Measurements from ENCODE around the gene PRKCH. TPM values are rescaled to one million over a fixed set of nuclear protein-coding genes. Genes with fewer than 3 reads are reported as not detected.

The PRKCH gene
- total and polyA plus RNA-seq, 2 of the 13 experiments (the other 11 are each of a cell fraction or from before 2014, with no cell fraction given), result 0.48 to 1.3 TPM

- TF ChIP-seq STAT6 (CRISPR knock-in tag; IDR thresholded peaks at IDR 0.05; ENCODE audit: borderline replicate concordance), result no peak
- TF ChIP-seq SRY (CRISPR knock-in tag; IDR thresholded peaks at IDR 0.05), result no peak
- no peak for TF ChIP-seq ZNF788 (CRISPR knock-in tag; IDR thresholded peaks at IDR 0.05; ENCODE audit: borderline replicate concordance)
Measured at GRCh38 chr14:61333087-61333486, 11.7 kb downstream of the PRKCH start (continued).

GRCh38 chr14:61334197-61334701, 12.9 kb downstream of the PRKCH start:
- Histone ChIP-seq H3K27ac (ENCODE audit: extremely low read length, insufficient read depth, low read length) (no peak overlapping the region), H2AFZ (ENCODE audit: low read length) (no peak overlapping the region), H3K4me2 (ENCODE audit: low read depth, low read length) (no peak overlapping the region), H3K4me3 (replicated peaks in 1 of 3; ENCODE audit: insufficient read depth in 1 of 3, low read depth in 2 of 3, low read length in 3 of 3) (no peak overlapping the region), H3K9ac (ENCODE audit: insufficient read depth, low read depth, low read length) (no peak overlapping the region), H3K79me2 (ENCODE audit: insufficient read depth, low read length) (no peaks in the 10 kb centered on the region), H3K4me1 (ENCODE audit: insufficient read depth, low read length) (peaks cover 11% of the 10 kb centered on the region), H3K27me3 (ENCODE audit: control insufficient read depth in 1 of 2, insufficient read depth in 2 of 2, low read length in 2 of 2) (no peaks in the 10 kb centered on the region; a peak in 1 of 5 replicates), H3K36me3 (replicated peaks in 1 of 2; ENCODE audit: control insufficient read depth in 1 of 2, insufficient read depth in 2 of 2, low read length in 2 of 2) (no peaks in the 10 kb centered on the region), H3K9me3 (ENCODE audit: low read length) (no peaks in the 10 kb centered on the region), H4K20me1 (ENCODE audit: insufficient read depth, low read length) (no peaks in the 10 kb centered on the region)
- ATAC-seq (no peak), FAIRE-seq (no peak), DNase-seq (ENCODE audit: low spot score) (no peak)
- CTCF ChIA-PET (ENCODE audit: low intra/inter-chr PET ratio, low total read pairs), result no interaction called here
- in situ Hi-C loops (cut with HindIII; ENCODE audit: extremely low pct_ligation_motif_present, low pct_unique_long_range_greater_than_20kb), result no loop called here
- no TSS peak for BruUV-seq (replicated peaks)
- POLR2A ChIA-PET, result no interaction called here
- intact Hi-C loops (cut with micrococcal nuclease; ENCODE audit: unreplicated experiment), result no loop called here
- WGBS (ENCODE audit: low lambda C conversion rate), result 56% methylated on average over 11 of the region's 11 CpGs
- TF ChIP-seq ZNF280B (CRISPR knock-in tag; IDR thresholded peaks at IDR 0.05; ENCODE audit: borderline replicate concordance) (no peak), MLX (CRISPR knock-in tag; IDR thresholded peaks at IDR 0.05) (no peak), POLR2G (IDR thresholded peaks at IDR 0.05; ENCODE audit: low read depth, low read length) (no peak), PBX3 (CRISPR knock-in tag; IDR thresholded peaks at IDR 0.05; ENCODE audit: borderline replicate concordance) (no peak), MYPOP (CRISPR knock-in tag; IDR thresholded peaks at IDR 0.05) (no peak), THAP11 (CRISPR knock-in tag; IDR thresholded peaks at IDR 0.05) (no peak), RFX1 (IDR thresholded peaks at IDR 0.05) (no peak), SP1 (IDR thresholded peaks at IDR 0.05) (no peak), SP1 (CRISPR knock-in tag; IDR thresholded peaks at IDR 0.05) (no peak), ZNF337 (CRISPR knock-in tag; IDR thresholded peaks at IDR 0.05; ENCODE audit: borderline replicate concordance, low read depth) (no peak), BORCS8-MEF2B (CRISPR knock-in tag; IDR thresholded peaks at IDR 0.05) (no peak), CSRNP2 (CRISPR knock-in tag; conservative IDR thresholded peaks at IDR 0.05; ENCODE audit: low read depth) (no peak)
